H9 (cell line): ENCODE data around the gene FKRP. TPM values are rescaled to one million over a fixed set of nuclear protein-coding genes. Genes with fewer than 3 reads are reported as not detected.

Experiments
- DNase-seq: peaks from one replicate; pipeline ENCODE4 v3.0.0-alpha.2; 2017
- H2AFZ ChIP-seq: one replicate; pipeline ENCODE4 v1.6.1; 2013; ENCODE audit warnings: mild to moderate bottlenecking, low read length, control low read depth, moderate library complexity
- H2AK5ac ChIP-seq: 2 replicates; pipeline ENCODE4 v1.6.1; 2013; ENCODE audit warnings: low read length, control low read depth, mixed read lengths; ENCODE audit not compliant: insufficient read length
- H2BK120ac ChIP-seq: one replicate; pipeline ENCODE4 v1.6.1; 2013; ENCODE audit warnings: low read depth, mild to moderate bottlenecking, low read length, control low read depth, inconsistent platforms; ENCODE audit not compliant: poor library complexity, severe bottlenecking
- H2BK12ac ChIP-seq: 2 replicates; pipeline ENCODE4 v1.6.1; 2013; ENCODE audit warnings: low read length, control low read depth, mixed read lengths, low read depth; ENCODE audit not compliant: insufficient read length
- H2BK15ac ChIP-seq: 2 replicates; pipeline ENCODE4 v1.6.1; 2013; ENCODE audit warnings: low read depth, low read length, control low read depth
- H2BK20ac ChIP-seq: one replicate; pipeline ENCODE4 v1.6.1; 2013; ENCODE audit warnings: low read depth, mild to moderate bottlenecking, low read length, control low read depth, inconsistent platforms; ENCODE audit not compliant: poor library complexity, severe bottlenecking
- H2BK5ac ChIP-seq: 2 replicates; pipeline ENCODE4 v1.6.1; 2013; ENCODE audit warnings: low read length, control low read depth, mixed read lengths; ENCODE audit not compliant: insufficient read length
- H3K14ac ChIP-seq: 2 replicates; pipeline ENCODE4 v1.6.1; 2013; ENCODE audit warnings: low read length, control low read depth; ENCODE audit not compliant: insufficient read depth
- H3K18ac ChIP-seq: 2 replicates; pipeline ENCODE4 v1.6.1; 2013; ENCODE audit warnings: low read depth, mild to moderate bottlenecking, mixed read lengths, low read length, control low read depth; ENCODE audit not compliant: insufficient read length
- H3K23ac ChIP-seq: 2 replicates; pipeline ENCODE4 v1.6.1; 2013; ENCODE audit warnings: low read length, control low read depth, mixed read lengths, low read depth; ENCODE audit not compliant: insufficient read length
- H3K23me2 ChIP-seq: 2 replicates; pipeline ENCODE4 v1.6.1; 2013; ENCODE audit warnings: low read depth, mild to moderate bottlenecking, mixed read lengths, low read length, control low read depth; ENCODE audit not compliant: insufficient read length, poor library complexity, severe bottlenecking
- H3K27ac ChIP-seq: 2 replicates; pipeline ENCODE4 v1.5.1; 2013; ENCODE audit warnings: low read length, control low read depth, mixed read lengths, low read depth; ENCODE audit not compliant: insufficient read length
- H3K27me3 ChIP-seq: 2 replicates; pipeline ENCODE4 v1.6.1; 2013; ENCODE audit warnings: low read length, control low read depth, inconsistent platforms; ENCODE audit not compliant: insufficient read depth
- H3K4ac ChIP-seq: 2 replicates; pipeline ENCODE4 v1.6.1; 2013; ENCODE audit warnings: low read depth, mild to moderate bottlenecking, control low read depth, inconsistent platforms, low read length, moderate library complexity
- H3K4me1 ChIP-seq: 2 replicates; pipeline ENCODE4 v1.6.1; 2013; ENCODE audit warnings: low read length, control low read depth, inconsistent platforms; ENCODE audit not compliant: insufficient read depth
- H3K4me2 ChIP-seq: 2 replicates; pipeline ENCODE4 v1.6.1; 2013; ENCODE audit warnings: low read length, control low read depth, mixed read lengths; ENCODE audit not compliant: insufficient read length, insufficient read depth
- H3K56ac ChIP-seq: 2 replicates; pipeline ENCODE4 v1.6.1; 2013; ENCODE audit warnings: low read depth, mild to moderate bottlenecking, mixed read lengths, low read length, control low read depth; ENCODE audit not compliant: insufficient read length
- H3K79me1 ChIP-seq: 2 replicates; pipeline ENCODE4 v1.6.1; 2013; ENCODE audit warnings: low read depth, mild to moderate bottlenecking, moderate library complexity, low read length, control low read depth, inconsistent platforms; ENCODE audit not compliant: insufficient read depth, poor library complexity, severe bottlenecking
- H3K79me2 ChIP-seq: 2 replicates; pipeline ENCODE4 v1.6.1; 2013; ENCODE audit warnings: low read length, control low read depth, inconsistent platforms; ENCODE audit not compliant: insufficient read depth
- H3K9ac ChIP-seq: 2 replicates; pipeline ENCODE4 v1.6.1; 2013; ENCODE audit warnings: low read length, control low read depth, mixed read lengths; ENCODE audit not compliant: insufficient read length; ENCODE audit errors: extremely low read depth
- H3K9me3 ChIP-seq: one replicate; pipeline ENCODE4 v1.6.1; 2013; ENCODE audit warnings: low read depth, low read length, inconsistent platforms; ENCODE audit not compliant: control insufficient read depth
- H3T11ph ChIP-seq: one replicate; pipeline ENCODE4 v1.6.1; 2013; ENCODE audit warnings: mild to moderate bottlenecking, low read length, control low read depth, inconsistent platforms
- H4K20me1 ChIP-seq: one replicate; pipeline ENCODE4 v1.6.1; 2013; ENCODE audit not compliant: control insufficient read depth, insufficient read length, insufficient read depth
- H4K5ac ChIP-seq: 2 replicates; pipeline ENCODE4 v1.6.1; 2013; ENCODE audit warnings: low read depth, mild to moderate bottlenecking, mixed read lengths, low read length, control low read depth; ENCODE audit not compliant: insufficient read length
- H4K8ac ChIP-seq: replicated peaks from 2 replicates; pipeline ENCODE4 v1.6.1; 2013; ENCODE audit warnings: low read length, control low read depth, mixed read lengths, low read depth; ENCODE audit not compliant: insufficient read length
- H4K91ac ChIP-seq: 2 replicates; pipeline ENCODE4 v1.6.1; 2013; ENCODE audit warnings: low read depth, mild to moderate bottlenecking, moderate library complexity, mixed read lengths, low read length, control low read depth; ENCODE audit not compliant: insufficient read length
- H3K27ac Mint-ChIP-seq, 3 experiments: 2 replicates in 2 of 3; 3 replicates in 1 of 3; pipeline ENCODE4 v1.8.0; 2020 to 2021; ENCODE audit warnings: mixed read lengths in 3 of 3, mild to moderate bottlenecking in 1 of 3, moderate library complexity in 1 of 3
- H3K27me3 Mint-ChIP-seq: 2 replicates; pipeline ENCODE4 v1.8.0; 2021; ENCODE audit warnings: low read depth, mild to moderate bottlenecking, moderate library complexity, mixed read lengths
- H3K36me3 Mint-ChIP-seq, 3 experiments: 2 replicates in 2 of 3; 3 replicates in 1 of 3; pipeline ENCODE4 v1.8.0; 2020 to 2021; ENCODE audit warnings: low read depth in 3 of 3, mixed read lengths in 3 of 3; ENCODE audit not compliant: insufficient read depth in 1 of 3
- H3K4me1 Mint-ChIP-seq, 2 experiments: 2 replicates each; pipeline ENCODE4 v1.8.0; 2020; ENCODE audit warnings: mixed read lengths in 2 of 2
- H3K4me3 Mint-ChIP-seq, 2 experiments: 2 replicates in 1 of 2; 3 replicates in 1 of 2; pipeline ENCODE4 v1.8.0; 2020 to 2021; ENCODE audit warnings: mild to moderate bottlenecking in 2 of 2, mixed read lengths in 2 of 2, moderate library complexity in 1 of 2
- H3K9me3 Mint-ChIP-seq, 2 experiments: 2 replicates in 1 of 2; 3 replicates in 1 of 2; pipeline ENCODE4 v1.8.0; 2020; ENCODE audit warnings: mild to moderate bottlenecking in 2 of 2, mixed read lengths in 2 of 2, moderate library complexity in 1 of 2
- WGBS: extraction: QIAGEN DNeasy Blood & Tissue Kit; methylation state at CpG from one replicate; pipeline ENCODE4 v1.1.7; 2013; ENCODE audit warnings: missing lambda C conversion rate, low lambda C conversion rate, mixed read lengths; ENCODE audit not compliant: insufficient read length; ENCODE audit errors: extremely low coverage; 5-methylcytosine and 5-hydroxymethylcytosine counted together
- total RNA-seq: library from RNA; stranded (reverse); gene quantifications from 2 replicates; pipeline ENCODE4 v1.2.1, GENCODE V29; 2021
- TF ChIP-seq, protein P1 (sequence below): fragments of 200-600 bp; sonication (generic); conservative IDR thresholded peaks from 3 replicates; pipeline ENCODE4 v1.8.0; 2021; ENCODE audit warnings: antibody characterized with exemption, mild to moderate bottlenecking

FKRP gene
- total RNA-seq, 1 experiment from 2014 or later = 42.2 TPM

GRCh38 chr19:46746281-46747057, 612 bp downstream of the FKRP start, which contains the start of gene STRN4:
Gene STRN4 (minus strand): TSS chr19:46746450. CDS start chr19:46746430, 20 bp downstream.
- peaks cover 3% of the 10 kb centered on the region for H3K79me1 ChIP-seq
- H4K20me1 ChIP-seq = no peaks in the 10 kb centered on the region
- H4K5ac ChIP-seq = no peak within 1 kb of the TSS
- peak within 1 kb of the TSS; percentile 85 for H3K4me2 ChIP-seq
- H3K9me3 Mint-ChIP-seq = no peaks in the 10 kb centered on the region
- no peak for DNase-seq
- peak within 1 kb of the TSS; percentile 91 for H2BK120ac ChIP-seq
- no peaks in the 10 kb centered on the region for H3K9me3 ChIP-seq
- H3K9ac ChIP-seq = peak within 1 kb of the TSS; percentile 87
- no peak within 1 kb of the TSS for H4K91ac ChIP-seq
- H3K27me3 Mint-ChIP-seq = no peaks in the 10 kb centered on the region; the same call in 1 of the 2 replicates
- H3K27me3 ChIP-seq = no peaks in the 10 kb centered on the region
- no peak within 1 kb of the TSS for H2BK5ac ChIP-seq
- peaks cover 4 to 43% (median 34%) of the 10 kb centered on the region in 3 experiments for H3K36me3 Mint-ChIP-seq
- peak within 1 kb of the TSS; percentile 96 for H3K18ac ChIP-seq
- H3K4ac ChIP-seq = peak within 1 kb of the TSS; percentile 95; the same call in 1 of the 2 replicates
- peaks cover 12% of the 10 kb centered on the region for H3K23me2 ChIP-seq
- H3K79me2 ChIP-seq = peaks cover 33% of the 10 kb centered on the region
- H3K23ac ChIP-seq = no peak within 1 kb of the TSS
- no peak within 1 kb of the TSS for H2AK5ac ChIP-seq
- peak within 1 kb of the TSS; percentile 98 for H3K14ac ChIP-seq
- no CpG with 5 or more reads among the region's 74 CpGs for WGBS
- no peak within 1 kb of the TSS for H2AFZ ChIP-seq
- H2BK12ac ChIP-seq = peak within 1 kb of the TSS; percentile 64
- H3K56ac ChIP-seq = no peak within 1 kb of the TSS
- peaks cover 3% of the 10 kb centered on the region; the same call in 1 of the 2 replicates for H3K4me1 ChIP-seq
- TF ChIP-seq, protein P1, sequence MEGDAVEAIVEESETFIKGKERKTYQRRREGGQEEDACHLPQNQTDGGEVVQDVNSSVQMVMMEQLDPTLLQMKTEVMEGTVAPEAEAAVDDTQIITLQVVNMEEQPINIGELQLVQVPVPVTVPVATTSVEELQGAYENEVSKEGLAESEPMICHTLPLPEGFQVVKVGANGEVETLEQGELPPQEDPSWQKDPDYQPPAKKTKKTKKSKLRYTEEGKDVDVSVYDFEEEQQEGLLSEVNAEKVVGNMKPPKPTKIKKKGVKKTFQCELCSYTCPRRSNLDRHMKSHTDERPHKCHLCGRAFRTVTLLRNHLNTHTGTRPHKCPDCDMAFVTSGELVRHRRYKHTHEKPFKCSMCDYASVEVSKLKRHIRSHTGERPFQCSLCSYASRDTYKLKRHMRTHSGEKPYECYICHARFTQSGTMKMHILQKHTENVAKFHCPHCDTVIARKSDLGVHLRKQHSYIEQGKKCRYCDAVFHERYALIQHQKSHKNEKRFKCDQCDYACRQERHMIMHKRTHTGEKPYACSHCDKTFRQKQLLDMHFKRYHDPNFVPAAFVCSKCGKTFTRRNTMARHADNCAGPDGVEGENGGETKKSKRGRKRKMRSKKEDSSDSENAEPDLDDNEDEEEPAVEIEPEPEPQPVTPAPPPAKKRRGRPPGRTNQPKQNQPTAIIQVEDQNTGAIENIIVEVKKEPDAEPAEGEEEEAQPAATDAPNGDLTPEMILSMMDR = no peak
- H4K8ac ChIP-seq = no peak within 1 kb of the TSS
- H3K27ac Mint-ChIP-seq = peak within 1 kb of the TSS; percentile 85 to 98 (median 96); a peak in 6 of 7 replicates
- no peak within 1 kb of the TSS for H3K27ac ChIP-seq
- H2BK20ac ChIP-seq = peak within 1 kb of the TSS; percentile 12
- H3K4me3 Mint-ChIP-seq = peak within 1 kb of the TSS; percentile 97 to 99
- no peak within 1 kb of the TSS; the same call in 1 of the 2 replicates for H2BK15ac ChIP-seq
- peaks cover 34 to 46% of the 10 kb centered on the region in 2 experiments for H3K4me1 Mint-ChIP-seq
- peak within 1 kb of the TSS; percentile 24 for H3T11ph ChIP-seq
